ENCODE results near the gene VWA5A. TPM values are rescaled to one million over a fixed set of nuclear protein-coding genes. Genes with fewer than 3 reads are reported as not detected.

The VWA5A gene
- total and polyA plus RNA-seq, 2 of the 13 experiments (the other 11 are each of a cell fraction or from before 2014, with no cell fraction given): 1.3 to 1.8 TPM

DNA sequence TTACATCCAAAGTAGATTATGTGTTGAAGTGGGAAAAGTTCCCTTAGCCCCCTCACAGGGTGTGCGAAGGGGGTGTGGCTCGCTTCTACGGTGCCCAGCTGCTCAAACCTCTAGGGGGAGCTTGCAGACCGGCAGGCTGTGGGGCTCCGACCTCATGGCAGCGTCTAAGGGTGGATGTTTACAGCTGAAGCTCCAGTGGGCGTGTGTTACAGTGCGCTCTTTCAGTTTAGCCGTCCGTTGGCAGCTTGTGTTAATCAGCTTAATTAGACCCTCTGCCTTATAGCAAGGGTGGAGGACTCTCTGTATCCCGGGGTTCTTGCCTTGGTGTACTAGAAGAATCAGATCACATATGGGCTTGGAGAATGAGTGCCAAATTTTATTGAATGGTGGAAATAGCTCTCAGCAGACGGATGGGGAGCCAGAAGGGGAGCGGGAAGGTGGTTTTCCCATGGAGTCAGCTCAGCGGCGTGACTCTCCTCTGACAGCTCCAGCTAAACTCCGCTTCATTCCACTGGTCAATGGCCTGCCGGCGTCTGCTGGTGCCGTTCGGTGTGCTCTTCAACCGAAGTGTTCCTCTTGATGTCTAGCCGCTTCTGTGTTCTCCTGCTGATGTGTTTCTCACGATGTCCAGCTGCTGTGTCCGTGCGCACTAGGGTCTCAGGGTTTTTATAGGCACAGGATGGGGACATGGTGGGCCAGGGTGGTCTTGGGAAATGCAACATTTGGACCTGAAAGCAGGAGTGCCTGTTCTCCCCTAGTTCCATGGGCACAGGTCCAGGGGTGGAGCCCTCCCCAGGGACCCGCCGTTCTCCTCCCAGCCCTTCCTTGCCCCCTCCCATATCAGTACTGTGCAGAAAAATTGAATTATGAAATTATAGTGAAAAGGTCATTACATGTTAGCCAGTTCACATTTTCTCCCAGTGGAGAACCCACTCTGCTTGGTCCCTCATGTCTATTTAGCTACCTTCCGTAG is 45.5 kb upstream of the VWA5A start (continued):
- no peak for TF ChIP-seq ARID5B (CRISPR knock-in tag; IDR thresholded peaks at IDR 0.05)
- no peak for TF ChIP-seq TBL1XR1 (IDR thresholded peaks at IDR 0.05; ENCODE audit: borderline replicate concordance, low read length, partially characterized antibody)
- no peak for TF ChIP-seq ZXDC (CRISPR knock-in tag; IDR thresholded peaks at IDR 0.05)
- TF ChIP-seq RCOR2 (CRISPR knock-in tag; IDR thresholded peaks at IDR 0.05): no peak
- TF ChIP-seq CC2D1A (CRISPR knock-in tag; IDR thresholded peaks at IDR 0.05): no peak
- TF ChIP-seq ZBTB46 (CRISPR knock-in tag; IDR thresholded peaks at IDR 0.05; ENCODE audit: borderline replicate concordance): no peak
- TF ChIP-seq, protein P1, sequence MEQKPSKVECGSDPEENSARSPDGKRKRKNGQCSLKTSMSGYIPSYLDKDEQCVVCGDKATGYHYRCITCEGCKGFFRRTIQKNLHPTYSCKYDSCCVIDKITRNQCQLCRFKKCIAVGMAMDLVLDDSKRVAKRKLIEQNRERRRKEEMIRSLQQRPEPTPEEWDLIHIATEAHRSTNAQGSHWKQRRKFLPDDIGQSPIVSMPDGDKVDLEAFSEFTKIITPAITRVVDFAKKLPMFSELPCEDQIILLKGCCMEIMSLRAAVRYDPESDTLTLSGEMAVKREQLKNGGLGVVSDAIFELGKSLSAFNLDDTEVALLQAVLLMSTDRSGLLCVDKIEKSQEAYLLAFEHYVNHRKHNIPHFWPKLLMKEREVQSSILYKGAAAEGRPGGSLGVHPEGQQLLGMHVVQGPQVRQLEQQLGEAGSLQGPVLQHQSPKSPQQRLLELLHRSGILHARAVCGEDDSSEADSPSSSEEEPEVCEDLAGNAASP (CRISPR knock-in tag; IDR thresholded peaks at IDR 0.05; ENCODE audit: borderline replicate concordance): no peak
- TF ChIP-seq CTCF (CRISPR knock-in tag; IDR thresholded peaks at IDR 0.05): peak; percentile 80
- no peak for TF ChIP-seq KDM6A (CRISPR knock-in tag; IDR thresholded peaks at IDR 0.05; ENCODE audit: low read depth)
- TF ChIP-seq, protein P2, sequence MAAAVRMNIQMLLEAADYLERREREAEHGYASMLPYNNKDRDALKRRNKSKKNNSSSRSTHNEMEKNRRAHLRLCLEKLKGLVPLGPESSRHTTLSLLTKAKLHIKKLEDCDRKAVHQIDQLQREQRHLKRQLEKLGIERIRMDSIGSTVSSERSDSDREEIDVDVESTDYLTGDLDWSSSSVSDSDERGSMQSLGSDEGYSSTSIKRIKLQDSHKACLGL (CRISPR knock-in tag; IDR thresholded peaks at IDR 0.05): no peak
- TF ChIP-seq BRCA1 (CRISPR knock-in tag; IDR thresholded peaks at IDR 0.05): no peak
- TF ChIP-seq ZIK1 (CRISPR knock-in tag; IDR thresholded peaks at IDR 0.05; ENCODE audit: borderline replicate concordance, low read depth): no peak
- TF ChIP-seq XRCC5 (optimal IDR thresholded peaks at IDR 0.05; ENCODE audit: low read length): peak; percentile 68
- TF ChIP-seq SKI (IDR thresholded peaks at IDR 0.05; ENCODE audit: partially characterized antibody): no peak

All from HepG2 (cell line).